Measurements from ENCODE around the gene MAP3K15. TPM values are rescaled to one million over a fixed set of nuclear protein-coding genes. Genes with fewer than 3 reads are reported as not detected.

The MAP3K15 gene
- total RNA-seq, 1 donor from 2014 or later: 0.18 TPM

DNA sequence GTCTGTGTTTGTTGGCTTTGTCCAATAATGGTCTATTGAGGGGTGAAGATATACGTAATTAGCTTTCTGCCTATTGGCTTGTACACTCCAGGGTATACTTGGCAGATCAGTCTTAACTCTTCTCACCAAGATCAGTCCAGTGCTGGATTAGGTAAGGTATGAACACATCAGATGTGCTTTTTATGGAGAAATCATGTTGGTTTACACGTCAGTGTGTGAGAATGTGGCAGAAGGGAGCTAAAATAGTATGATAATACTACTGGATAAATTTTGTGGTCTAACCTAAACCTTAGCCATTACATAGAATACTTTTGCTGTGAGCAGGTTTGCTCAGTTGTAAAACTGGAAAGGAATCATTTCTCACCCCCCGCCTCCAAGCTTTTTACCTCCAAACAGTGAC, 167.4 kb downstream of the MAP3K15 start:
- Mint-ChIP-seq H3K36me3 (ENCODE audit: low read depth) (peaks cover 19% of the 10 kb centered on the region), H3K4me3 (no peak overlapping the region), H3K27me3 (ENCODE audit: insufficient read depth) (no peaks in the 10 kb centered on the region), H3K4me1 (ENCODE audit: low read depth) (peaks cover 25% of the 10 kb centered on the region), H3K9me3 (no peaks in the 10 kb centered on the region), H3K27ac (peak overlapping the region; percentile 47)
- intact Hi-C loops (cut with micrococcal nuclease): loop anchor here (10.0 kb wide), 2 partner anchors 647 to 917 kb away; partner anchors contain the start of genes BCLAF3 and RPS6KA3
- no peak for DNase-seq (ENCODE audit: low spot score)

- intact Hi-C loops (cut with micrococcal nuclease): loop anchor here (5.0 to 10.0 kb wide), 4 partner anchors 650 to 1607 kb away; partner anchors contain the start of genes BCLAF3, RPS6KA3, RS1 and SCML1
Observed at GRCh38 chrX:19344661-19345060, 170.6 kb downstream of the MAP3K15 start.

GRCh38 chrX:19343535-19344408, 171.5 kb downstream of the MAP3K15 start, which contains the start of gene PDHA1:
PDHA1 (plus strand) TSS chrX:19343927; CDS start chrX:19344038, 111 bp downstream.
- intact Hi-C loops (cut with micrococcal nuclease): loop anchor here (1.0 to 10.0 kb wide), 7 partner anchors 8 to 1606 kb away; partner anchors contain the start of genes BCLAF3, CDKL5, PHKA2 and RPS6KA3
- H3K27me3 Mint-ChIP-seq (ENCODE audit: insufficient read depth): peaks cover 2% of the 10 kb centered on the region
- peak; percentile 90 for DNase-seq (ENCODE audit: low spot score)
- H3K4me1 Mint-ChIP-seq (ENCODE audit: low read depth): peaks cover 13% of the 10 kb centered on the region
- H3K4me3 Mint-ChIP-seq: peak within 1 kb of the TSS; percentile 90
- peaks cover 4% of the 10 kb centered on the region for H3K36me3 Mint-ChIP-seq (ENCODE audit: low read depth)
- no peaks in the 10 kb centered on the region for H3K9me3 Mint-ChIP-seq
- peak within 1 kb of the TSS; percentile 90 for H3K27ac Mint-ChIP-seq

More at GRCh38 chrX:19344661-19345060, 170.6 kb downstream of the MAP3K15 start:
- no peak for DNase-seq (ENCODE audit: low spot score)
- Mint-ChIP-seq H3K36me3 (ENCODE audit: low read depth) (peaks cover 4% of the 10 kb centered on the region), H3K4me1 (ENCODE audit: low read depth) (peaks cover 13% of the 10 kb centered on the region), H3K27me3 (ENCODE audit: insufficient read depth) (no peaks in the 10 kb centered on the region), H3K27ac (peak overlapping the region; percentile 48), H3K9me3 (no peaks in the 10 kb centered on the region), H3K4me3 (peak overlapping the region; percentile 90)

- peak overlapping the region; percentile 90 for H3K27ac Mint-ChIP-seq
- no peak for DNase-seq (ENCODE audit: low spot score)
- intact Hi-C loops (cut with micrococcal nuclease): loop anchor here (1.0 to 10.0 kb wide), 7 partner anchors 8 to 1606 kb away; partner anchors contain the start of genes BCLAF3, CDKL5, PHKA2 and RPS6KA3
- peaks cover 4% of the 10 kb centered on the region for H3K36me3 Mint-ChIP-seq (ENCODE audit: low read depth)
- peaks cover 2% of the 10 kb centered on the region for H3K27me3 Mint-ChIP-seq (ENCODE audit: insufficient read depth)
- peak overlapping the region; percentile 90 for H3K4me3 Mint-ChIP-seq
- H3K9me3 Mint-ChIP-seq: no peaks in the 10 kb centered on the region
- peaks cover 13% of the 10 kb centered on the region for H3K4me1 Mint-ChIP-seq (ENCODE audit: low read depth)
Observed at GRCh38 chrX:19343085-19343534, 172.2 kb downstream of the MAP3K15 start.

DNA sequence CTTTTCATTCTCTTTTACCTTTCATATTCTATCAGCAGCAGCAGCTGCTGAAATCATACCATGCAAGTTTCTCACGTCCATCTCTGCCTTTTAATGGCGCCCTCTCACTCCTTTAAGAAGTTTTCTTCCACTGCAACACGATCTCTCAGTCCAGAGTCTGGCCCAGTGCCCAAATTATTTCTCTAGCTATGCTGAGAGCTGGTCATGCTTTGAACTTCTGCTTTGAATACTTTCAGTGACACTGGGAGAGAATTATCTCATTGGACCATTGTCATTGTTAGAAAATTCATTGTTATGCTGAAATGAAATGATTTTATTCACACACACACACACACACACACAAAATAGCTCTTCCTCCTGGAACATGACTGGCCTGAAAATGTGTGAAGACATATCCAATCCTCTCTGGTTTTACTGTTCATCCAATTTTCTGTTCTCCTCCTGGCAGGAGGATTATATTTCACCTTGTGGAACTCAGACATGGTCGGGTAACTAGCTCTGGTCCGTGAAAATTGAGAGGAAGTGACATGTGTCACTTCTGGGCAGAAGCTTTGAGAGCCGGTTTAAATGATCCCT, 172.9 kb downstream of the MAP3K15 start:
- H3K4me3 Mint-ChIP-seq: no peak overlapping the region

GRCh38 chrX:19334945-19335626, 180.2 kb downstream of the MAP3K15 start:
- Mint-ChIP-seq H3K9me3 (no peaks in the 10 kb centered on the region), H3K36me3 (ENCODE audit: low read depth) (no peaks in the 10 kb centered on the region), H3K27me3 (ENCODE audit: insufficient read depth) (peaks cover 2% of the 10 kb centered on the region), H3K4me1 (ENCODE audit: low read depth) (no peaks in the 10 kb centered on the region), H3K4me3 (no peak overlapping the region), H3K27ac (no peak overlapping the region)
- intact Hi-C loops (cut with micrococcal nuclease): loop anchor here (1.0 to 2.0 kb wide), 6 partner anchors 8 to 944 kb away; partner anchors contain the start of genes CDKL5, PDHA1 and PHKA2
- peak; percentile 0 for DNase-seq (ENCODE audit: low spot score)

More for the DNA sequence above, 172.9 kb downstream of the MAP3K15 start:
- no peaks in the 10 kb centered on the region for H3K36me3 Mint-ChIP-seq (ENCODE audit: low read depth)
- DNase-seq (ENCODE audit: low spot score): no peak
- no peaks in the 10 kb centered on the region for H3K9me3 Mint-ChIP-seq
- H3K27me3 Mint-ChIP-seq (ENCODE audit: insufficient read depth): peaks cover 2% of the 10 kb centered on the region
- no peak overlapping the region for H3K27ac Mint-ChIP-seq
- intact Hi-C loops (cut with micrococcal nuclease): loop anchor here (5.0 to 10.0 kb wide), 4 partner anchors 652 to 1605 kb away; partner anchors contain the start of genes BCLAF3, RPS6KA3, RS1 and SCML1
- H3K4me1 Mint-ChIP-seq (ENCODE audit: low read depth): peaks cover 13% of the 10 kb centered on the region

GRCh38 chrX:19332983-19333382, 182.3 kb downstream of the MAP3K15 start:
- DNase-seq (ENCODE audit: low spot score): no peak
- no peaks in the 10 kb centered on the region for H3K27me3 Mint-ChIP-seq (ENCODE audit: insufficient read depth)
- H3K36me3 Mint-ChIP-seq (ENCODE audit: low read depth): no peaks in the 10 kb centered on the region
- H3K27ac Mint-ChIP-seq: no peak overlapping the region
- intact Hi-C loops (cut with micrococcal nuclease): no loop called here
- no peaks in the 10 kb centered on the region for H3K9me3 Mint-ChIP-seq
- H3K4me3 Mint-ChIP-seq: no peak overlapping the region
- H3K4me1 Mint-ChIP-seq (ENCODE audit: low read depth): no peaks in the 10 kb centered on the region

DNA sequence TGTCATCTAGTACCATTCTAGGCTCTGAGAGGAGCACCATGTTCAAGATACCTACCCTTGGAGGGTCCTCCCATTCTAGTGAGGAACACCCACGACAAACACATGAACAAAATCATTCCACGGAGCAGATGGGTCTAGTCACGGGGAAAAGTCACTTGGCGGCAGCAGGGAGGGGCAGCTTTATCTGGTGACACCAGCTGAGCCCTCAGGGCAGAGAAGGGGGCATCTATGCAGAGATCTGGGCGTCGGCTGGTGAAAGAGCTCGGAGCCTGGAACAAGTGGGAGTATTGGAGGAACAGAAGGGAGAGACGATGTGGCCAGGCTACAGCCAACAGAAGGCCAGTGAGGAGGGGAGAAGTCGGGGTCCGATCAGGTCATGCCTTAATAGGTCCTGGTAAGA, 183.5 kb downstream of the MAP3K15 start:
- H3K27me3 Mint-ChIP-seq (ENCODE audit: insufficient read depth): no peaks in the 10 kb centered on the region
- intact Hi-C loops (cut with micrococcal nuclease): no loop called here

GRCh38 chrX:19326567-19326966, 188.7 kb downstream of the MAP3K15 start:
- H3K4me3 Mint-ChIP-seq: no peak overlapping the region
- no peaks in the 10 kb centered on the region for H3K4me1 Mint-ChIP-seq (ENCODE audit: low read depth)
- intact Hi-C loops (cut with micrococcal nuclease): no loop called here
- no peaks in the 10 kb centered on the region for H3K9me3 Mint-ChIP-seq
- H3K27ac Mint-ChIP-seq: no peak overlapping the region
- H3K27me3 Mint-ChIP-seq (ENCODE audit: insufficient read depth): no peaks in the 10 kb centered on the region
- H3K36me3 Mint-ChIP-seq (ENCODE audit: low read depth): no peaks in the 10 kb centered on the region
- no peak for DNase-seq (ENCODE audit: low spot score)

More for the DNA sequence above, 183.5 kb downstream of the MAP3K15 start:
- DNase-seq (ENCODE audit: low spot score): no peak
- Mint-ChIP-seq H3K36me3 (ENCODE audit: low read depth) (no peaks in the 10 kb centered on the region), H3K4me3 (no peak overlapping the region), H3K4me1 (ENCODE audit: low read depth) (no peaks in the 10 kb centered on the region), H3K27ac (no peak overlapping the region), H3K9me3 (no peaks in the 10 kb centered on the region)

Other genes with a start within 250 kb of the MAP3K15 start
- 213 and 218 TPM in 2 replicates for gene PDHA1, start 171.6 kb downstream of the MAP3K15 start, total RNA-seq

All from activated T-helper 1 cell treated with anti-CD3 and anti-CD28 coated beads, Interleukin-12 subunit alpha, Interleukin-12 subunit beta, Interleukin-2, Interleukin-4 antibody, amounts not matched to agents 30 ng/mL and 10 ng/mL and 1 ng/mL, durations not matched to agents 14 hours and 24 hours and 36 hours (primary cell).